ENCODE data around the gene CDR2. TPM values are rescaled to one million over a fixed set of nuclear protein-coding genes. Genes with fewer than 3 reads are reported as not detected.
"Not testable (repeated sequence)": the region's sequence is repeated elsewhere in the genome, so short reads cannot be mapped to it uniquely, and the experiment has no call there.

The CDR2 gene
- total and polyA plus RNA-seq, 2 experiments from 2014 or later: 26.7 to 30.9 TPM

DNA sequence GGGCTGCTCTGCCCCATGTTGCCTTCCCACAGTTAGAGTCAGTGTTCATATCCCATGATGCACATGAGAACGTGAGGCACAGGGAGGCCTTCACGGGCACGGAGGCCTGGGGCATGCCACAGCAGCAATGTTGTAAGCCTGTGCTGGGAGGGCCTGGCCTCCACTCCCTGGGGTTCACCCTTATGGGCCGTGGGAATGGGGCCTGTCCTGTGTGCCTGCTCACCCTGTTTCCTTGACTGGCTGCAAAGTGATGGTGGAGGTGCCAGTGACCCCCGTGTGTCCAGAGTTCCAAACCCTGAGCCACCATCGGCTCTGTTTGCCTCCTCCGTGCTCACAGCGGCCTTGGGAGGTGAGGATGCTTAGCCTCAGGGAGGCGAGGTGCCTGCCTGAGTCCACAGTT is 67.6 kb downstream of the CDR2 start:
- H4K20me1 ChIP-seq (ENCODE audit: insufficient read depth, poor library complexity, severe bottlenecking): peaks cover 7% of the 10 kb centered on the region
- H3K27ac ChIP-seq: no peak overlapping the region
- H3K79me2 ChIP-seq: peaks cover 23% of the 10 kb centered on the region
- DNase-seq (ENCODE audit: low spot score): no peak
- no peaks in the 10 kb centered on the region for H3K27me3 ChIP-seq
- no peak overlapping the region for H3K4me2 ChIP-seq
- WGBS (ENCODE audit: low lambda C conversion rate, missing lambda C conversion rate): 91% methylated on average over 9 of the region's 9 CpGs
- TF ChIP-seq EZH2phosphoT487 (IDR thresholded peaks at IDR 0.05; ENCODE audit: low read depth, severe bottlenecking, unreplicated experiment): no peak
- TF ChIP-seq EZH2 (IDR thresholded peaks at IDR 0.05; ENCODE audit: borderline replicate concordance): no peak
- TF ChIP-seq, protein P1, sequence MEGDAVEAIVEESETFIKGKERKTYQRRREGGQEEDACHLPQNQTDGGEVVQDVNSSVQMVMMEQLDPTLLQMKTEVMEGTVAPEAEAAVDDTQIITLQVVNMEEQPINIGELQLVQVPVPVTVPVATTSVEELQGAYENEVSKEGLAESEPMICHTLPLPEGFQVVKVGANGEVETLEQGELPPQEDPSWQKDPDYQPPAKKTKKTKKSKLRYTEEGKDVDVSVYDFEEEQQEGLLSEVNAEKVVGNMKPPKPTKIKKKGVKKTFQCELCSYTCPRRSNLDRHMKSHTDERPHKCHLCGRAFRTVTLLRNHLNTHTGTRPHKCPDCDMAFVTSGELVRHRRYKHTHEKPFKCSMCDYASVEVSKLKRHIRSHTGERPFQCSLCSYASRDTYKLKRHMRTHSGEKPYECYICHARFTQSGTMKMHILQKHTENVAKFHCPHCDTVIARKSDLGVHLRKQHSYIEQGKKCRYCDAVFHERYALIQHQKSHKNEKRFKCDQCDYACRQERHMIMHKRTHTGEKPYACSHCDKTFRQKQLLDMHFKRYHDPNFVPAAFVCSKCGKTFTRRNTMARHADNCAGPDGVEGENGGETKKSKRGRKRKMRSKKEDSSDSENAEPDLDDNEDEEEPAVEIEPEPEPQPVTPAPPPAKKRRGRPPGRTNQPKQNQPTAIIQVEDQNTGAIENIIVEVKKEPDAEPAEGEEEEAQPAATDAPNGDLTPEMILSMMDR (IDR thresholded peaks at IDR 0.05; ENCODE audit: poor library complexity): no peak
- no peaks in the 10 kb centered on the region for H3K9me3 ChIP-seq (ENCODE audit: low read depth)
- no peaks in the 10 kb centered on the region for H3K9me2 ChIP-seq (replicated peaks; ENCODE audit: insufficient read depth)
- H3K4me1 ChIP-seq (ENCODE audit: insufficient read depth): no peaks in the 10 kb centered on the region
- H2AFZ ChIP-seq: no peak overlapping the region
- no peaks in the 10 kb centered on the region for H3K36me3 ChIP-seq (replicated peaks; ENCODE audit: insufficient read depth, low read depth)
- no peak overlapping the region for H3K4me3 ChIP-seq

GRCh38 chr16:22304411-22304810 is 70.0 kb downstream of the CDR2 start:
- Histone ChIP-seq H3K4me1 (ENCODE audit: insufficient read depth) (no peaks in the 10 kb centered on the region), H3K9me3 (ENCODE audit: low read depth) (no peaks in the 10 kb centered on the region), H3K9me2 (replicated peaks; ENCODE audit: insufficient read depth) (no peaks in the 10 kb centered on the region), H3K4me2 (no peak overlapping the region), H3K79me2 (peaks cover 47% of the 10 kb centered on the region), H4K20me1 (ENCODE audit: insufficient read depth, poor library complexity, severe bottlenecking) (peaks cover 23% of the 10 kb centered on the region), H3K36me3 (replicated peaks; ENCODE audit: insufficient read depth, low read depth) (no peaks in the 10 kb centered on the region), H3K27me3 (no peaks in the 10 kb centered on the region), H3K27ac (no peak overlapping the region), H2AFZ (no peak overlapping the region), H3K4me3 (no peak overlapping the region)
- TF ChIP-seq EZH2 (IDR thresholded peaks at IDR 0.05; ENCODE audit: borderline replicate concordance) (no peak), EZH2phosphoT487 (IDR thresholded peaks at IDR 0.05; ENCODE audit: low read depth, severe bottlenecking, unreplicated experiment) (no peak)
- TF ChIP-seq, protein P1 (IDR thresholded peaks at IDR 0.05; ENCODE audit: poor library complexity): no peak
- DNase-seq (ENCODE audit: low spot score): no peak
- WGBS (ENCODE audit: low lambda C conversion rate, missing lambda C conversion rate): 100% methylated on average over 4 of the region's 4 CpGs

- Histone ChIP-seq H3K4me1 (ENCODE audit: insufficient read depth) (no peaks in the 10 kb centered on the region), H3K79me2 (peaks cover 55% of the 10 kb centered on the region), H3K4me3 (no peak overlapping the region), H3K27ac (no peak overlapping the region), H3K9me3 (ENCODE audit: low read depth) (no peaks in the 10 kb centered on the region), H3K27me3 (no peaks in the 10 kb centered on the region), H3K4me2 (no peak overlapping the region), H3K9me2 (replicated peaks; ENCODE audit: insufficient read depth) (no peaks in the 10 kb centered on the region), H2AFZ (no peak overlapping the region), H4K20me1 (ENCODE audit: insufficient read depth, poor library complexity, severe bottlenecking) (peaks cover 29% of the 10 kb centered on the region), H3K36me3 (replicated peaks; ENCODE audit: insufficient read depth, low read depth) (no peaks in the 10 kb centered on the region)
- 95% methylated on average over 12 of the region's 12 CpGs for WGBS (ENCODE audit: low lambda C conversion rate, missing lambda C conversion rate)
- no peak for DNase-seq (ENCODE audit: low spot score)
- TF ChIP-seq EZH2phosphoT487 (IDR thresholded peaks at IDR 0.05; ENCODE audit: low read depth, severe bottlenecking, unreplicated experiment) (no peak), EZH2 (IDR thresholded peaks at IDR 0.05; ENCODE audit: borderline replicate concordance) (no peak)
- TF ChIP-seq, protein P1 (IDR thresholded peaks at IDR 0.05; ENCODE audit: poor library complexity): no peak
These were observed 71.5 kb downstream of the CDR2 start for GRCh38 chr16:22302776-22303363.

- H3K36me3 ChIP-seq (replicated peaks; ENCODE audit: insufficient read depth, low read depth); H3K27ac ChIP-seq; H3K4me1 ChIP-seq (ENCODE audit: insufficient read depth); DNase-seq (ENCODE audit: low spot score); H3K9me3 ChIP-seq (ENCODE audit: low read depth); H3K4me3 ChIP-seq; H3K27me3 ChIP-seq; H2AFZ ChIP-seq; H3K9me2 ChIP-seq (replicated peaks; ENCODE audit: insufficient read depth); H3K4me2 ChIP-seq: not testable (repeated sequence)
- Histone ChIP-seq H3K79me2 (peaks cover 55% of the 10 kb centered on the region), H4K20me1 (ENCODE audit: insufficient read depth, poor library complexity, severe bottlenecking) (peaks cover 29% of the 10 kb centered on the region)
- 96% methylated on average over 7 of the region's 7 CpGs for WGBS (ENCODE audit: low lambda C conversion rate, missing lambda C conversion rate)
These were observed 73.0 kb downstream of the CDR2 start for GRCh38 chr16:22301423-22301822.
